ENCODE measurements around the gene ANKRD33B.
A peak's percentile ranks its signal among the peaks of the same experiment; 100 is the strongest.
"Not testable (repeated sequence)": the region's sequence is repeated elsewhere in the genome, so short reads cannot be mapped to it uniquely, and the experiment has no call there.

The ANKRD33B gene

GRCh38 chr5:10559151-10559550 lies 4.7 kb upstream of the ANKRD33B start:
- DNase-seq = no peak

- DNase-seq = no peak
Measured at GRCh38 chr5:10559871-10560270, 4.0 kb upstream of the ANKRD33B start.

GRCh38 chr5:10562201-10563109 lies 1.4 kb upstream of the ANKRD33B start:
- DNase-seq = no peak

GRCh38 chr5:10563110-10563944 lies 543 bp upstream of the ANKRD33B start:
- peak in 1 of 3 experiments; percentile 31 for DNase-seq

DNA sequence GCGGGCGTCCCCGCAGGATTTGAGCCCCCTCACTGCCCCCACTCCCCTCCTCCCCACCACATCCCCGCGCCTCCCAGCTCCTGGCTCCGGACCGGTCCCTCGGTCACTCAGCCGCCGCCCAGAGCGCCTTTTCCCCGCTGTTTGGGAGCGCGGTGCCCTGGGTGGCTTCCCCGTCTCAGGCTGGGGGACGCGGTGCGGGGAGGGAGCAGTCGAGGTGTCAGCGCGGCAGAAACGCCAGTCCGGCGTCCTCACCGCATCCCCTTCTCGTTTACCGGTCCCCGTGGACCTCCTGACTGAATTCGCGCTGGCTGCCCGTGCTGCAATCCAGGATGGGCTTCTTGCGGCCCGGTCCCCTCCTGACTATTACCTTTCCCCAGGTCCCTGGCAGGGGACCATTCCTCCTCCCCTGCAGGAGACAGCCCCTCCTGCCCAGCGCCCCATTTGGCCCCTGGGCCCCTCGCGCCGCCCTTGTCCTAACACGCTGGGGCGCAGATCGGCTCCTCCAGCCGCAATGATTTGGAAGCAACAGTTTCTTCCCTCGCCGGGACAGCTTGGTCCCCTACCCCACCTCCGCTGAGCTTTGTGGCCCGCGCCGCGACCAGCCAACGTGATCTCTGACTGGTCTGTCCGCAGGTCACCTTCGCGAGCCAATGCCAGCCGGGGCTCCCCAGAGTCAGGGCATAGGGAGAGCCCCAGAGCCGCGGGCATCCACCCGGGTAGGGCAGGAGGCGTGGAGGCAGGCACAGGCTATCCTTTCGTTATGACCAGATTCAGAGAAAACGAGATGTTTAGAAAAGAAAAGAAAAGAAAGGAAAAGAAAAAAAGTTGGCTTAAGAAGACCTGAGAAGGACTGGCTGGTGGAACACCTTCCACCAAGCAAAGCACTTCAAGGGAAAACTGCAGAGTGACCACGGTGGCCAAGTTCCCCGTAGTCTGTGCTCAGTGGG lies 1.2 kb downstream of the ANKRD33B start:
- DNase-seq = peak in 2 of 3 experiments; percentile 45 to 55

GRCh38 chr5:10565785-10566542 lies 2.1 kb downstream of the ANKRD33B start:
- DNase-seq = no peak

- DNase-seq = no peak
Measured at GRCh38 chr5:10566543-10567068, 2.7 kb downstream of the ANKRD33B start.

GRCh38 chr5:10567121-10567591 lies 3.3 kb downstream of the ANKRD33B start:
- DNase-seq = no peak

DNA sequence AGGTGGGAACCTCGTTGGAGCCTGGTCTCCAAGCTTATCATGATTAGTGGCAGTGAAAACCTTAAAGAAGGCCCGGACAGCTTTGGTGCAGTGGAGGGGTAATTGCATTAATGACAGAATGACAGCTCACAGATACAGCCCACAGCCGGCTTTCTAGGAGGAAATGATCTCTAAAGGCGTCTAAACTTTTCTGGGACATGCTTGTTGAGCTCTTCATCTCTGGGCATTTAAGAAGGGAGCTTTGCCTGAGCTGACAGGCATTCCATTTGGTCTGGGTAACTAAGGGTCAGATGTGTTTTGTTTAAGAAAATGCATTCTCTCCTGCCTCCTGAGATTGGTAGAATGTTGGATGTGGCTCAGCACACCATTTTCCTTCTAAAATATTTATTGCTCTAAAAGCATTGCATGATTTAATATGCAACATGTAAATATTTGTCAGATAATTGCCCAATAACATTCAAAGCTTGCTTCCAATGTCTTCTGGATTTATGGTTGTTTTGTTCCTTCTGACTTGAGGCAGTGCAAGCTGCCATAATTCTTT lies 4.0 kb downstream of the ANKRD33B start:
- no peak for DNase-seq

DNA sequence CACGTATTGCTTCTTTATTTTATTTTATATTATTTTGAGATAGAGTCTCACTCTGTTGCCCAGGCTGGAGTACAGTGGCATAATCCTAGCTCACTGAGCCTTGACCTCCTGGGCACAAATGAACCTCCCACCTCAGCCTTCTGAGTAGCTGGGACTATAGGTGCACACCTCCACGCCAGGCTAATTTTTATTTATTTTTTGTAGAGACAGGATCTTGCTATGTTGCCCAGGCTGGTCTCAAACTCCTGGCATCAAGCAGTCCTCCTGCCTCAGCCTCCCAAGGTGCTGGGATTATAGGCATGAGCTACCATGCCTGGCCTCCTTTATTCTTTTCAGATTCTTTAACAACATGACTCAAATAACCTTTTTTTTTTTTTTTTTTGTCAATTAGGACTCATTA lies 6.7 kb downstream of the ANKRD33B start:
- not testable (repeated sequence) for DNase-seq

GRCh38 chr5:10572451-10572850 lies 8.6 kb downstream of the ANKRD33B start:
- DNase-seq = no peak

DNA sequence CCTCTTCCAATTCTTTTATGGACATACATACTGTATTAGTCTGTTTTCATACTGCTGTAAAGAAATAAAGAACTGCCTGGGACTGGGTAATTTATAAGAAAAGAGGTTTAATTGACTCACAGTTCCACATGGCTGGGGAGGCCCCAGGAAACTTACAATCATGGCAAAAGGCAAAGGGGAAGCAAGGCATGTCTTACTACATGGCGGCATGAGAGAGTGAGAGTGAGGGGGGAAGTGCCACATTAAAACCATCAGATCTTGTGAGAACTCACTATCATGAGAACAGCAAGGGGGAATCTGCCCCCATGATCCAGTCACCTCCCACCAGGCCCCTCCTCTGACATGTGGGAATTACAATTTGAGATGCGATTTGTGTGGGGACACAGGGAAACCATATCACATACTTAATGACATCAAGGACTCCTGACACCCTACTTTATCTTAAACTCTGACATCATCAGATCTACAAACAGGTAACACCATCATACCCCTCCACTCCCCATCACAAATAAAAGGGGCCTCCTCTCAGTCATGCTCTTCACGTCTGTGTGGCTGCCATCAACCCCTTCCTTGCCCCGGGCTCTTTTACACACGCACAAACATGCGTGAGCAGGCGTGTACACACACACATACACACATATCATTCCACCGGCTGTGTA lies 9.7 kb downstream of the ANKRD33B start:
- DNase-seq = no peak

DNA sequence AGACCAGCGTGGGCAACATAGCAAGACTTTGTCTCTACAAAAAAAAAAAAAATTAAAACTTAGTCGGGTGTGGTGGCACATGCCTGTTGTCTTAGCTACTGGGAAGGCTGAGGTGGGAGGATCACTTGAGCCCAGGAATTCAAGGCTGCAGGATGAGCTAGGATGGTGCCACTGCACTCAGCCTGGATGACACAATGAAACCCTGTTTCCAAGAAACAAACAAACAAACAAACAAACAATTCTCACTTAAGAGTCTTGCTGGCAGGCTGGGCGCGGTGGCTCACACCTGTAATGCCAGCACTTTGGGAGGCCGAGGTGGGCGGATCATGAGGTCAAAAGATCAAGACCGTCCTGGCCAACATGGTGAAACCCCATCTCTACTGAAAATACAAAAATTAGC lies 11.0 kb downstream of the ANKRD33B start:
- not testable (repeated sequence) for DNase-seq

- no peak for DNase-seq
Measured at GRCh38 chr5:10576121-10576789, 12.4 kb downstream of the ANKRD33B start.

GRCh38 chr5:10576790-10577189 lies 12.9 kb downstream of the ANKRD33B start:
- no peak for DNase-seq

DNA sequence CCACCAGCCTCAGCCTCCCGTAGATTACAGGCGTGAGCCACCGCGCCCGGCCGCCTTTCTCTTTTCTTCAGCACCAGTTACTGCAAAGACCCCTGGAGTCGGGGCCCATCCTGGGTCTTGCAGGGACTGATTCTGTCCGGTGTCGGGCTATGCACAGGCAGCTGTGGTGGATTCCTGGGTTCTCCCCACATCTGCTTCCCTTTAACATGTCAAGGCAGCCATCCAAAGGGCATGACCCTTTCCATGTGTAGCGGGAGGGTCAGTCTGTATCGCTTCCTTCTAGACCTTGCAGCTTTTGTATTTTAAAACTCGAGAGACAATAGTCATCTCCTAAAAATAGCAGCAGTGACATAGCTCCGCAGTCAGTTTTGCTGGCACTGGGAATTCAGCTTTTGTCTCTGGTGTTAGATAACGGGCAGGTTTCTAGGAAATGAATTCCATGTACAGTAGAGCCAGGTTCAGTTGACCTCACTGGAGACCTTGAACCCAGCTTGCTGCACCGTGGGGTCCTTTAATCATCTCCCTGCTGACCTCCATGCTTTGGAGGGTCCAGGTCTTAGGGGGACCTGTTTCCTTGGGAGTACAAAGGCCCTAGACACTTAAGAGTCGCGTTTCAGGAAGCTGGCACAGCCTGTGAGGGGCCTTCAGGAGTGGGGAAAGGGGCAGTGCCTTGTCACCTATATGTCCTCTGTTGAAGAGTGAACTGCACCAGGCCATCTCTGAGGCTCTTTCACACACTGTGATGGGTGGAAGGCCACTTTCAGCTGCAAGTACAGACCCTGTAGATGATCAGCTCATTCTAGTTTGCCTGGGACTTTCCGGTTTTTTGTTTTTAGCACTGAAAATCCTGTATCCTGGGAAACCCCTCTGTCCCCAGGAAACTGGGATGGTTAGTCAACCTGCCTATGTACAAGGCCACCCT lies 13.8 kb downstream of the ANKRD33B start:
- no peak for DNase-seq

GRCh38 chr5:10578293-10578665 lies 14.4 kb downstream of the ANKRD33B start:
- DNase-seq = no peak

DNA sequence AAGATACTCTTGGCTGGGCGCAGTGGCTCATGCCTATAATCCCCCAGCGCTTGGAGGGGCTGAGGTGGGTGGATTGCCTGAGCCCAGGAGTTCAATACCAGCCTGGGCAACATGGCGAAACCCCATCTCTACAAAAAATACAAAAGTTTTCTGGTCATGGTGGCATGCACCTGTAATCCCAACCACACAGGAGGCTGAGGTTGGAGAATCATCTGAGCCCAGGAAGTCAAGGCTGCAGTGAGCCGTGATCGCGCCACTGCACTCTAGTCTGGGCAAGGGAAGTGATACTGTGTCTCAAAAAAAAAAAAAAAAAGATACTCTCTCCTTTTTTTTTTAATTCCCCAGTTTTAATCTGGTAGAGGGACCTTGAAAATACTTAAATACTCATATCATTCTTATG lies 15.0 kb downstream of the ANKRD33B start:
- DNase-seq = no peak

All from NCI-H1417 (cell line).